ELF-1 (cell line): Measurements from ENCODE around the gene RAD51.

ENCODE experiments used
- DNase-seq: peaks from one replicate; pipeline ENCODE4 v3.0.0-alpha.2; 2016; ENCODE audit warnings: low read depth, low spot score

The RAD51 gene

GRCh38 chr15:40762919-40763800, 68.2 kb downstream of the RAD51 start:
- peak; percentile 84 for DNase-seq

- DNase-seq = peak; percentile 84
These were observed 69.0 kb downstream of the RAD51 start, which contains the start of gene GCHFR for GRCh38 chr15:40763801-40764628. Gene GCHFR, plus strand, starts transcription at chr15:40764068. Its CDS starts 113 bp downstream, at chr15:40764181.

- DNase-seq = no peak
These were observed 69.7 kb downstream of the RAD51 start for GRCh38 chr15:40764629-40765103.

- DNase-seq = peak; percentile 20
These were observed 71.3 kb downstream of the RAD51 start for GRCh38 chr15:40766194-40766815.

- peak; percentile 28 for DNase-seq
These were observed 72.2 kb downstream of the RAD51 start for GRCh38 chr15:40766906-40767837.

- no peak for DNase-seq
These were observed 73.0 kb downstream of the RAD51 start for GRCh38 chr15:40767838-40768500.

- DNase-seq = no peak
These were observed 73.7 kb downstream of the RAD51 start for GRCh38 chr15:40768521-40769273.

- no peak for DNase-seq
These were observed 74.5 kb downstream of the RAD51 start, which contains the start of gene C15orf62 for GRCh38 chr15:40769274-40770146. Gene C15orf62, plus strand, starts transcription at chr15:40769980. Its CDS starts 516 bp downstream, at chr15:40770496.

- DNase-seq = no peak
These were observed 75.3 kb downstream of the RAD51 start for GRCh38 chr15:40770147-40770721.

- DNase-seq = no peak
These were observed 76.3 kb downstream of the RAD51 start for GRCh38 chr15:40771242-40771641.

GRCh38 chr15:40772014-40772413, 77.0 kb downstream of the RAD51 start:
- DNase-seq = no peak

- DNase-seq = no peak
These were observed 78.5 kb downstream of the RAD51 start for GRCh38 chr15:40773496-40773895.

GRCh38 chr15:40773902-40774301, 78.9 kb downstream of the RAD51 start:
- no peak for DNase-seq

GRCh38 chr15:40775007-40775406, 80.0 kb downstream of the RAD51 start:
- no peak for DNase-seq

GRCh38 chr15:40775740-40776536, 81.0 kb downstream of the RAD51 start:
- no peak for DNase-seq

GRCh38 chr15:40776537-40777141, 81.7 kb downstream of the RAD51 start:
- no peak for DNase-seq
